Astrocyte (in vitro differentiated cells and primary cell): ENCODE measurements around the gene GNA14.

Experiments used
- EZH2 ChIP-seq: IDR thresholded peaks from 2 replicates; pipeline ENCODE4 v1.6.1; 2012; ENCODE audit warnings: mild to moderate bottlenecking, low read length, inconsistent platforms; ENCODE audit not compliant: insufficient read depth
- TF ChIP-seq, protein P1 (sequence below): IDR thresholded peaks from 2 replicates; pipeline ENCODE4 v1.5.1; 2011; ENCODE audit warnings: low read depth, mild to moderate bottlenecking, inconsistent platforms, low read length, moderate library complexity; ENCODE audit not compliant: insufficient read depth

DNA sequence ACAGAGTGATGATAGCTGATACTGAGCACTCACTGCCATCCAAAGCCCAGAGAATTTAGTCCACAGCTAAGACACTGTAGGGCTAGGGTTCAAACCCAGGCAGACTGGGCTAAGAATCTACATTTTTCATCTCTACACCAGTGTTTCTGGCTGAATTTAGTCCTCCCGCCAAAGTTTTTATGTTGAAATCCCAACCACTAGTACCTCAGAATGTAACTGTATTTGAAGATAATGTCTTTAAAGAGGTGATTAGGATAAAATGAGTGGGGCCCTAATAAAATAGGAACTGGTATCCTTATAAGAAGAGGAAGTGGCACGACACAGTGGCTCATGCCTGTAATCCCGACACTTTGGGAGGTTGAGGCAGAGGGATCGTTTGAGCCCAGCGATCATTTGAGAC, 4.3 kb downstream of the GNA14 start:
- TF ChIP-seq, protein P1, sequence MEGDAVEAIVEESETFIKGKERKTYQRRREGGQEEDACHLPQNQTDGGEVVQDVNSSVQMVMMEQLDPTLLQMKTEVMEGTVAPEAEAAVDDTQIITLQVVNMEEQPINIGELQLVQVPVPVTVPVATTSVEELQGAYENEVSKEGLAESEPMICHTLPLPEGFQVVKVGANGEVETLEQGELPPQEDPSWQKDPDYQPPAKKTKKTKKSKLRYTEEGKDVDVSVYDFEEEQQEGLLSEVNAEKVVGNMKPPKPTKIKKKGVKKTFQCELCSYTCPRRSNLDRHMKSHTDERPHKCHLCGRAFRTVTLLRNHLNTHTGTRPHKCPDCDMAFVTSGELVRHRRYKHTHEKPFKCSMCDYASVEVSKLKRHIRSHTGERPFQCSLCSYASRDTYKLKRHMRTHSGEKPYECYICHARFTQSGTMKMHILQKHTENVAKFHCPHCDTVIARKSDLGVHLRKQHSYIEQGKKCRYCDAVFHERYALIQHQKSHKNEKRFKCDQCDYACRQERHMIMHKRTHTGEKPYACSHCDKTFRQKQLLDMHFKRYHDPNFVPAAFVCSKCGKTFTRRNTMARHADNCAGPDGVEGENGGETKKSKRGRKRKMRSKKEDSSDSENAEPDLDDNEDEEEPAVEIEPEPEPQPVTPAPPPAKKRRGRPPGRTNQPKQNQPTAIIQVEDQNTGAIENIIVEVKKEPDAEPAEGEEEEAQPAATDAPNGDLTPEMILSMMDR: no peak
- no peak for TF ChIP-seq EZH2
